ENCODE data around the gene GRAMD4. TPM values are rescaled to one million over a fixed set of nuclear protein-coding genes. Genes with fewer than 3 reads are reported as not detected.

The GRAMD4 gene
- polyA plus RNA-seq, 1 of the 3 experiments (the other 2 are of a cell fraction): 15.5 TPM

DNA sequence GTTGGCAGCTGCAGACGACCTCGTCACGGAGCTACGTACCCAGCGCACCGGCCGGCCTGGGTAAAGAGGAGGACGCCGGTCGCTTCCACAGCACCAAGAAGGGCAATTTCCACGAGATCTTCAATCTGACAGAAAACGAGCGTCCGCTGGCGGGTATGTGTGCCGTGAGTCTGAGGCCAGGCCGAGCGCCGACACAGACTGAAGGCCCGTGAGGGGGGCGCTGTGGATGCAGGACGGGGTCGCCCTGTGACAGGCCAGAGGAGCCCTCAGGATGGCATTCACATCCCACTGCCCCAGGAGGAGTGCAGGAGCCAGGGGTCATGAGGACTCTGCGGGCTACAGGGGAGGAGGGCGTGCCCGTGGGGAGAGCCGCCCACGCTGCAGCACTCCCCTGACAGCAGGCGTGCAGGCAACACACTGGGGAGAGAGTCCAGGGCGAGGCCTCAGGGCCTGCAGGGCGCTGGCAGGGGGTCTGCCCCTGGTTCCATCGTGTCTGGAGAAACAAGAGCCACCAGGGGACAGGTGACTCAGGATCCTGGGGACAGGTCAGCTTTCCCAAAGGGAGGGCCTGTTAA is 53.6 kb downstream of the GRAMD4 start:
- H3K36me3 ChIP-seq (replicated peaks in 1 of 2; ENCODE audit: control insufficient read depth in 1 of 2, insufficient read depth in 2 of 2, low read length in 1 of 2): peaks cover 0 to 7% of the 10 kb centered on the region in 2 experiments
- 93% methylated on average over 26 of the region's 32 CpGs for WGBS (ENCODE audit: low lambda C conversion rate)
- POLR2A ChIA-PET: no interaction called here

GRCh38 chr22:46674367-46674781 is 54.2 kb downstream of the GRAMD4 start:
- 97% methylated on average over 14 of the region's 19 CpGs for WGBS (ENCODE audit: low lambda C conversion rate)

More for the DNA sequence above, 53.6 kb downstream of the GRAMD4 start:
- Histone ChIP-seq H3K4me3 (ENCODE audit: low read depth in 2 of 2, low read length in 1 of 2) (no peak overlapping the region), H3K79me2 (ENCODE audit: insufficient read depth) (no peaks in the 10 kb centered on the region), H3K4me2 (no peak overlapping the region), H3K27me3 (ENCODE audit: insufficient read depth) (no peaks in the 10 kb centered on the region), H2AFZ (ENCODE audit: low read depth) (no peak overlapping the region), H3K27ac (ENCODE audit: low read depth in 2 of 2, low read length in 1 of 2) (no peak overlapping the region), H3K9ac (no peak overlapping the region), H4K20me1 (ENCODE audit: insufficient read depth) (no peaks in the 10 kb centered on the region), H3K9me2 (no peaks in the 10 kb centered on the region), H3F3A (replicated peaks; ENCODE audit: insufficient read depth) (no peaks in the 10 kb centered on the region), H3K9me3 (no peaks in the 10 kb centered on the region), H3K4me1 (ENCODE audit: control insufficient read depth in 1 of 2, insufficient read depth in 2 of 2, low read depth in 1 of 2, low read length in 1 of 2) (no peaks in the 10 kb centered on the region; a peak in 1 of 4 replicates)
- CTCF ChIA-PET: interaction anchor here (0.9 to 1.0 kb wide), 2 partner anchors 110 to 117 kb away, joined by 3 to 5 read pairs; no protein-coding TSS in a partner anchor
- TF ChIP-seq NRF1 (IDR thresholded peaks at IDR 0.05; ENCODE audit: low read depth, low read length): no peak
- no peak for DNase-seq

More at GRCh38 chr22:46674367-46674781, 54.2 kb downstream of the GRAMD4 start:
- H3K4me1 ChIP-seq (ENCODE audit: control insufficient read depth in 1 of 2, insufficient read depth in 2 of 2, low read depth in 1 of 2, low read length in 1 of 2): no peaks in the 10 kb centered on the region; a peak in 1 of 4 replicates
- no peaks in the 10 kb centered on the region for H3F3A ChIP-seq (replicated peaks; ENCODE audit: insufficient read depth)
- no peak overlapping the region for H3K27ac ChIP-seq (ENCODE audit: low read depth in 2 of 2, low read length in 1 of 2)
- H2AFZ ChIP-seq (ENCODE audit: low read depth): no peak overlapping the region
- no peaks in the 10 kb centered on the region for H3K27me3 ChIP-seq (ENCODE audit: insufficient read depth)
- H3K79me2 ChIP-seq (ENCODE audit: insufficient read depth): no peaks in the 10 kb centered on the region
- TF ChIP-seq FOXM1 (IDR thresholded peaks at IDR 0.05; ENCODE audit: low read depth): no peak
- TF ChIP-seq MAX (IDR thresholded peaks at IDR 0.05; ENCODE audit: low read depth): no peak
- TF ChIP-seq NRF1 (IDR thresholded peaks at IDR 0.05; ENCODE audit: low read depth, low read length): no peak
- TF ChIP-seq SMC3 (IDR thresholded peaks at IDR 0.05; ENCODE audit: low read depth, low read length): no peak
- TF ChIP-seq FOXJ3 (CRISPR knock-in tag; IDR thresholded peaks at IDR 0.05): no peak
- no peak for TF ChIP-seq EZH2phosphoT487 (IDR thresholded peaks at IDR 0.05; ENCODE audit: borderline replicate concordance, low read depth)
- TF ChIP-seq RFX5 (IDR thresholded peaks at IDR 0.05; ENCODE audit: low read length): no peak
- TF ChIP-seq, protein P1, sequence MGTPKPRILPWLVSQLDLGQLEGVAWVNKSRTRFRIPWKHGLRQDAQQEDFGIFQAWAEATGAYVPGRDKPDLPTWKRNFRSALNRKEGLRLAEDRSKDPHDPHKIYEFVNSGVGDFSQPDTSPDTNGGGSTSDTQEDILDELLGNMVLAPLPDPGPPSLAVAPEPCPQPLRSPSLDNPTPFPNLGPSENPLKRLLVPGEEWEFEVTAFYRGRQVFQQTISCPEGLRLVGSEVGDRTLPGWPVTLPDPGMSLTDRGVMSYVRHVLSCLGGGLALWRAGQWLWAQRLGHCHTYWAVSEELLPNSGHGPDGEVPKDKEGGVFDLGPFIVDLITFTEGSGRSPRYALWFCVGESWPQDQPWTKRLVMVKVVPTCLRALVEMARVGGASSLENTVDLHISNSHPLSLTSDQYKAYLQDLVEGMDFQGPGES (IDR thresholded peaks at IDR 0.05; ENCODE audit: low read depth, low read length): no peak
- TF ChIP-seq USF1 (IDR thresholded peaks at IDR 0.05; ENCODE audit: borderline replicate concordance, low read depth): no peak
- no peak for TF ChIP-seq PBX3 (IDR thresholded peaks at IDR 0.05)
- no peak for TF ChIP-seq ELF1 (IDR thresholded peaks at IDR 0.05)
- TF ChIP-seq CTCF (IDR thresholded peaks at IDR 0.05): no peak
- no peak for TF ChIP-seq MXI1 (IDR thresholded peaks at IDR 0.05; ENCODE audit: low read depth, low read length)
- TF ChIP-seq, protein P2, sequence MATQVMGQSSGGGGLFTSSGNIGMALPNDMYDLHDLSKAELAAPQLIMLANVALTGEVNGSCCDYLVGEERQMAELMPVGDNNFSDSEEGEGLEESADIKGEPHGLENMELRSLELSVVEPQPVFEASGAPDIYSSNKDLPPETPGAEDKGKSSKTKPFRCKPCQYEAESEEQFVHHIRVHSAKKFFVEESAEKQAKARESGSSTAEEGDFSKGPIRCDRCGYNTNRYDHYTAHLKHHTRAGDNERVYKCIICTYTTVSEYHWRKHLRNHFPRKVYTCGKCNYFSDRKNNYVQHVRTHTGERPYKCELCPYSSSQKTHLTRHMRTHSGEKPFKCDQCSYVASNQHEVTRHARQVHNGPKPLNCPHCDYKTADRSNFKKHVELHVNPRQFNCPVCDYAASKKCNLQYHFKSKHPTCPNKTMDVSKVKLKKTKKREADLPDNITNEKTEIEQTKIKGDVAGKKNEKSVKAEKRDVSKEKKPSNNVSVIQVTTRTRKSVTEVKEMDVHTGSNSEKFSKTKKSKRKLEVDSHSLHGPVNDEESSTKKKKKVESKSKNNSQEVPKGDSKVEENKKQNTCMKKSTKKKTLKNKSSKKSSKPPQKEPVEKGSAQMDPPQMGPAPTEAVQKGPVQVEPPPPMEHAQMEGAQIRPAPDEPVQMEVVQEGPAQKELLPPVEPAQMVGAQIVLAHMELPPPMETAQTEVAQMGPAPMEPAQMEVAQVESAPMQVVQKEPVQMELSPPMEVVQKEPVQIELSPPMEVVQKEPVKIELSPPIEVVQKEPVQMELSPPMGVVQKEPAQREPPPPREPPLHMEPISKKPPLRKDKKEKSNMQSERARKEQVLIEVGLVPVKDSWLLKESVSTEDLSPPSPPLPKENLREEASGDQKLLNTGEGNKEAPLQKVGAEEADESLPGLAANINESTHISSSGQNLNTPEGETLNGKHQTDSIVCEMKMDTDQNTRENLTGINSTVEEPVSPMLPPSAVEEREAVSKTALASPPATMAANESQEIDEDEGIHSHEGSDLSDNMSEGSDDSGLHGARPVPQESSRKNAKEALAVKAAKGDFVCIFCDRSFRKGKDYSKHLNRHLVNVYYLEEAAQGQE (IDR thresholded peaks at IDR 0.05; ENCODE audit: low read depth, low read length): no peak
- no peak for TF ChIP-seq POLR2AphosphoS5 (IDR thresholded peaks at IDR 0.05; ENCODE audit: low read depth, low read length)
- no peak for TF ChIP-seq CHD2 (IDR thresholded peaks at IDR 0.05; ENCODE audit: low read length, partially characterized antibody)
- TF ChIP-seq FOSL2 (IDR thresholded peaks at IDR 0.05; ENCODE audit: borderline replicate concordance, low read depth): no peak
- H3K4me2 ChIP-seq: no peak overlapping the region
- H3K9ac ChIP-seq: no peak overlapping the region
- no peaks in the 10 kb centered on the region for H3K9me2 ChIP-seq
- no peaks in the 10 kb centered on the region for H3K9me3 ChIP-seq
- ChIA-PET CTCF (interaction anchor here (0.9 to 1.0 kb wide), 2 partner anchors 111 to 118 kb away, joined by 3 to 5 read pairs; no protein-coding TSS in a partner anchor), POLR2A (no interaction called here)
- H3K36me3 ChIP-seq (replicated peaks in 1 of 2; ENCODE audit: control insufficient read depth in 1 of 2, insufficient read depth in 2 of 2, low read length in 1 of 2): peaks cover 0 to 7% of the 10 kb centered on the region in 2 experiments
- no peak for DNase-seq
- no peaks in the 10 kb centered on the region for H4K20me1 ChIP-seq (ENCODE audit: insufficient read depth)
- H3K4me3 ChIP-seq (ENCODE audit: low read depth in 2 of 2, low read length in 1 of 2): no peak overlapping the region

All from SK-N-SH (cell line).